Measurements from ENCODE around the gene MRS2.
A peak's percentile ranks its signal among the peaks of the same experiment; 100 is the strongest.
"Not testable (repeated sequence)": the region's sequence is repeated elsewhere in the genome, so short reads cannot be mapped to it uniquely, and the experiment has no call there.

The MRS2 gene

GRCh38 chr6:24402697-24403500 is at the start of gene MRS2:
Gene MRS2, plus strand, starts transcription at chr6:24402936. Its CDS starts 111 bp downstream, at chr6:24403047.
- peak; percentile 99 for DNase-seq

- DNase-seq: no peak
These were observed 48.9 kb upstream of the MRS2 start for GRCh38 chr6:24353861-24354260.

- no peak for DNase-seq
These were observed 47.3 kb upstream of the MRS2 start for GRCh38 chr6:24355393-24355792.

- DNase-seq: peak; percentile 35
These were observed 46.3 kb upstream of the MRS2 start for GRCh38 chr6:24356310-24356973.

DNA sequence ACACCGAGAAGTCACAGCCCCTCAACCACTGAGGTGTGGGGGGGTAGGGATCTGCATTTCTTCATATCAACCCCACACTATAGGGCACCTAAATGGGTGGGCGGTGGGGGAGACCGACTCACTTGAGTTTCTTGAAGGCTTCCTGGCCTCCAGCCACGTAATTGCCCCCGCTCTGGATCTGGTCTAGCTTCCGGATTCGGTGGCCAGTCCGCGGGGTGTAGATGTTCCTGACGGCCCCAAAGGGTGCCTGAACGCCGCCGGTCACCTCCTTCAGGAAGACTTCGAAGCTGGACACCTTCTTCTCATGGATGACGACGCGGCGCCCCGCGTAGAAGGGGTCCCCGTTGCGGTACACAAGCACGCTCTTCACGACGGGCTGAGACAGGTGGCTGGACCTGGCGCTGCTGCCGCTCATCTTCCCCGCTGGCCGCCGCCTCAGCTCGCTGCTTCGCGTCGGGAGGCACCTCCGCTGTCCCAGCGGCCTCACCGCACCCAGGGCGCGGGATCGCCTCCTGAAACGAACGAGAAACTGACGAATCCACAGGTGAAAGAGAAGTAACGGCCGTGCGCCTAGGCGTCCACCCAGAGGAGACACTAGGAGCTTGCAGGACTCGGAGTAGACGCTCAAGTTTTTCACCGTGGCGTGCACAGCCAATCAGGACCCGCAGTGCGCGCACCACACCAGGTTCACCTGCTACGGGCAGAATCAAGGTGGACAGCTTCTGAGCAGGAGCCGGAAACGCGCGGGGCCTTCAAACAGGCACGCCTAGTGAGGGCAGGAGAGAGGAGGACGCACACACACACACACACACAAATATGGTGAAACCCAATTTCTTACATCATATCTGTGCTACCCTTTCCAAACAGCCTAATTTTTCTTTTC is 45.2 kb upstream of the MRS2 start, which contains the start of gene DCDC2:
TSS of gene DCDC2 (minus strand) at position 724 of the 883 bp plus-strand sequence. CDS start at position 415, 309 bp downstream.
- DNase-seq: peak; percentile 99

DNA sequence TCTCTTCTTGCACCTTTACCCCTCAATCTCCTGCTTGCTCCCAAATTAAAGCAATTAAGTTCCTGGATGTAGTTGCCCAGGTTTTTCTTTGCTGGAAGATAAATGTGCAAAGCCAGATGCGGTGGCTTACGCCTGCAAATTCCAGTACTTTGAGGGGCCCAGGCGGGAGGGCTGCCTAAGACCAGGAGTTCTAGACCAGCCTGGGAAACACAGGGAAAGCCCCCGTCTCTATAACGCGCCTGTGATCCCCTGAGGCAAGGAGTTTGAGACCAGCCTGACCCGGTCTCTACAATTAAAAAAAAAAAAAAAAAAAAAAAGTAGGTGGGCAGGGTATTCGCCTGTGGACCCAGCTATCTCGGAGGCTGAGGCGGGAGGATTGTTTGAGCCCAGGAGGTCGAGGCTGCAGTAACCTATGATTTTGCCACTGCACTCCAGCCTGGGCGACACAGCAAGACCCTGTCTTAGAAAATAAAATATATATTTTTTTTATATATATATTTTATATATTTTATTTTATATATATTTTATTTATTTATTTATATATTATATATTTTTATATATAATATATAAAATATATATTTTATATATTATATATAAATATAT is 44.4 kb upstream of the MRS2 start:
- peak; percentile 84 for DNase-seq

GRCh38 chr6:24359640-24360454 is 42.9 kb upstream of the MRS2 start:
- DNase-seq: peak; percentile 100

GRCh38 chr6:24362363-24362762 is 40.4 kb upstream of the MRS2 start:
- DNase-seq: not testable (repeated sequence)

- peak; percentile 5 for DNase-seq
These were observed 37.6 kb upstream of the MRS2 start for GRCh38 chr6:24365103-24365633.

GRCh38 chr6:24374612-24375011 is 28.1 kb upstream of the MRS2 start:
- DNase-seq: no peak

- no peak for DNase-seq
These were observed 25.9 kb upstream of the MRS2 start for GRCh38 chr6:24376871-24377270.

DNA sequence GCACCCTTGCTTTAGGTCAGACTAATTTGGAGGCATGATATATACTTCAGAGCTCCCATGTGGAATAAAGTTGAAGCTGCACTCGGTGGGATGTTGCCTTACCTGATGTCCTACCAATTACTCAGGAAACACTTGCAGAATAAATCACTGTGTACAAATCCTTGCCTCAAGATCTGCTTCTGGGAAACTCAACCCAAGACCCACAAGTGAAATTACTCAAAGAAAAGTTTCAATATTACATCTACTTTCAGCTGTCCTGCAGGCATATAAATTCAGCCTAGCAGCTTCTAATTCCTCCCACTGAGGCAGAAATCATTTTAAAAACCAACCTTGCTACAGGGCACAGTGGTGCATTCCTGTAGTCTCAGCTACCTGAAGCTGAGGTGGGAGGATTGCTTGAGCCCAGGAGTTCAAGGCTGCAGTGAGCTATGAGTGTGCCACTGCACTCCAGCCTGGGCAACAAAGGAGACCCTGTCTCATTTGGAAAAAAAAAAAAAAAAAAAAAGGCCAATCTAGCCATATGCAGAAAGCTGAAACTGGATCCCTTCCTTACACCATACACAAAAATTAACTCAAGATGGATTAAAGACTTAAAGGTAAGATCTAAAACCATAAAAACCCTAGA is 24.2 kb upstream of the MRS2 start:
- DNase-seq: no peak

DNA sequence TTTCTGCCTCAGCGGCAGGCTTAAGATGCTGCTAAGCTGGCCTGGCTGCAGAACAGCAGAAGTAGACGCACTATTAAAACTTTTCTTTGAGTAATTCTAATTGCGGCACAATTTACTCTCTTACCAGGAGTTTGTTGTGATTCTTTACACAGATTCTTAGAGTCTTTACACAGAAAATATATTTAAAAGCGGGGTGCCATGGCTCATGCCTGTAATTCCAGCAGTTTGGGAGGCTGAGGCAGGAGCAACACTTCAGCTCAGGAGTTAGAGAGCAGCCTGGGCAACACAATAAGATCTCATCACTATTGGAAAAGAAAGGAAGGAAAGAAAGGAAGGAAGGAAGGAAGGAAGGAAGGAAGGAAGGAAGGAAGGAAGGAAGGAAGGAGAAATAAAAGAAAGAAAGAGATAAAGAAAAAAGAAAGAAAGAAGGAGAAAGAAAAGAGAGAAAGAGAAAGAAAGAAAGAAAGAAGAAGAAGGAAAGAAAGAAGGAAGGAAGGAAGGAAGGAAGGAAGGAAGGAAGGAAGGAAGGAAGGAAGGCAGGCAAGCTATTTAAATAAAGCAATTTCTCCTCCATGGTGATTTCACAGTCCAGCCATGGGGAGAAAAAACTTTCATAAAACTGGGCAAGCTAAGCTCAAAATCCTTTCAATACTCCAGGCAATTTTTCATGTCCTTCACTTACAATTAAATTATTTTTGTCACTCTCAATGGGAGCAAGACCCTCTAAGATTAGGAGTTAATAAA is 21.1 kb upstream of the MRS2 start:
- no peak for DNase-seq

GRCh38 chr6:24382220-24382540 is 20.6 kb upstream of the MRS2 start:
- DNase-seq: no peak

DNA sequence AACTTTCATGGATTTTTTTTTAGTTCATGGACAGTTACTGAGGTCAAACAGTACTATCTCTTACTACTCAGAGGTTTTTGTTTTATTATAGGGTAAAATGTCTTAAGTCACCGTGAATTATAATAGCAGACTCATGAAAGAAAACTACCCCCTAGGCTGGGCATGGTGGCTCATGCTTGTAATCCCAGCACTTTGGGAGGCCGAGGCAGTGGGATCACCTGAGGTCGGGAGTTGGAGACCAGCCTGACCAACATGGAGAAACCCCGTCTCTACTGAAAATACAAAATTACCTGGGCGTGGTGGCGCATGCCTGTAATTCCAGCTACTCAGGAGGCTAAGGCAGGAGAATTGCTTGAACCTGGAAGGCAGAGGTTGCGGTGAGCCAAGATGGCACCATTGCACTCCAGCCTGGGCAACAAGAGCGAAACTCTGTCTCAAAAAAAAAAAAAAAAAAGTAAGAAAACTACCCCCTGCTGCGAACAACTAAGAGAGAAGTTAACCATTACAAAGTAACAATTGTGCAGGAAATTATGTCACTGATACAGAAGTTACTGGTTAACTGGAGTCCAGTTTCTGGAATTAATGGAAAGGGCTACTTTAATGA is 19.7 kb upstream of the MRS2 start:
- peak; percentile 6 for DNase-seq

DNA sequence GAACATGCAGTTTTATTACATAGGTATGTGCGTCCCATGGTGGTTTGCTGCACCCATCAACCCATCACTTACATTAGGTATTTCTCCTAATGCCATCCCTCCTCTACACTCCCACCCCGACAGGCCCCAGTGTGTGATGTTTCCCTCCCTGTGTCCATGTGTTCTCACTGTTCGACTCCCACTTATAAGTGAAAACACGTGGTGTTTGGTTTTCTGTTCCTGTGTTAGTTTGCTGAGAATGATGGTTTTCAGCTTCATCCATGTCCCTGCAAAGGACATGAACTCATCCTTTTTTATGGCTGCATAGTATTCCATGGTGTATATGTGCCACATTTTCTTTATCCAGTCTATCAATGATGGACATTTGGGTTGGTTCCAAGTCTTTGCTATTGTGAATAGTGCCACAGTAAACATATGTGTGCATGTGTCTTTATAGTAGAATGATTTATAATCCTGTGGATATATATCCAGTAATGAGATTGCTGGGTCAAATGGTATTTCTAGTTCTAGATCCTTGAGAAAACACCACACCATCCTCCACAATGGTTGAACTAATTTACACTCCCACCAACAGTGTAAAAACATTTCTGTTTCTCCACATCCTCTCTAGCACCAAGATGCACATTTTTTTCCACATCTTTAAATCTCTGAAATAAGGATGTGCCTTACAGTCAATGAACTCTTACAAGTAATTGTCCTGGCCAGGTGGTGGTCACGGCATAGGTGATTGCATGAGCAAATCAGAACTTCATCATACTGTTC is 18.2 kb upstream of the MRS2 start:
- not testable (repeated sequence) for DNase-seq

- DNase-seq: no peak
These were observed 17.0 kb upstream of the MRS2 start for GRCh38 chr6:24385536-24386269.

GRCh38 chr6:24387818-24388217 is 14.9 kb upstream of the MRS2 start:
- no peak for DNase-seq

- DNase-seq: no peak
These were observed 11.5 kb upstream of the MRS2 start for GRCh38 chr6:24391208-24391607.
